Measurements from ENCODE around the gene ROPN1.

ROPN1 gene

GRCh38 chr3:123949641-123950040, 42.3 kb downstream of the ROPN1 start:
- Histone ChIP-seq H2AFZ (ENCODE audit: insufficient read depth, low read length, poor library complexity) (no peak overlapping the region), H3K27ac (ENCODE audit: low read depth, low read length) (no peak overlapping the region), H2BK12ac (ENCODE audit: low read length) (no peak overlapping the region), H3K14ac (ENCODE audit: low read length) (no peak overlapping the region), H3K23ac (ENCODE audit: low read length) (no peak overlapping the region), H4K91ac (ENCODE audit: low read depth, low read length) (no peak overlapping the region), H3K4ac (ENCODE audit: low read depth, low read length) (no peak overlapping the region), H2BK120ac (ENCODE audit: insufficient read depth, low read length, poor library complexity) (no peak overlapping the region), H3K9me3 (ENCODE audit: insufficient read depth, low read depth, low read length) (no peaks in the 10 kb centered on the region), H4K12ac (ENCODE audit: low read depth, low read length) (no peak overlapping the region), H3K18ac (ENCODE audit: low read length) (no peak overlapping the region), H3K36me3 (ENCODE audit: control insufficient read depth in 1 of 2, insufficient read depth in 2 of 2, low read length in 2 of 2) (peaks cover 5 to 23% of the 10 kb centered on the region in 2 experiments), H2AK5ac (ENCODE audit: low read length) (no peak overlapping the region), H2BK5ac (ENCODE audit: low read depth, low read length, poor library complexity) (no peak overlapping the region), H3K4me2 (ENCODE audit: low read length) (no peak overlapping the region), H3K27me3 (ENCODE audit: insufficient read depth, low read length) (no peaks in the 10 kb centered on the region), H3K79me1 (ENCODE audit: low read length) (no peaks in the 10 kb centered on the region), H4K8ac (ENCODE audit: low read depth, low read length) (no peak overlapping the region), H3K4me1 (ENCODE audit: control insufficient read depth in 1 of 2, insufficient read depth in 2 of 2, low read length in 2 of 2) (no peaks in the 10 kb centered on the region), H3K9ac (ENCODE audit: low read length) (no peak overlapping the region), H3K79me2 (ENCODE audit: control insufficient read depth, insufficient read depth, low read length, poor library complexity) (no peaks in the 10 kb centered on the region), H3K4me3 (ENCODE audit: low read depth, low read length) (no peak overlapping the region)
- peak; percentile 29 to 77 for DNase-seq
- WGBS (ENCODE audit: extremely low coverage, insufficient coverage, insufficient read length) = no CpG with 5 or more reads among the region's 2 CpGs

- Histone ChIP-seq H2BK12ac (ENCODE audit: low read length) (no peak overlapping the region), H3K4ac (ENCODE audit: low read depth, low read length) (no peak overlapping the region), H3K9me3 (ENCODE audit: insufficient read depth, low read depth, low read length) (no peaks in the 10 kb centered on the region), H3K9ac (ENCODE audit: low read length) (no peak overlapping the region), H3K23ac (ENCODE audit: low read length) (no peak overlapping the region), H3K36me3 (ENCODE audit: control insufficient read depth in 1 of 2, insufficient read depth in 2 of 2, low read length in 2 of 2) (peaks cover 5 to 28% of the 10 kb centered on the region in 2 experiments), H3K27ac (ENCODE audit: low read depth, low read length) (no peak overlapping the region), H2AFZ (ENCODE audit: insufficient read depth, low read length, poor library complexity) (no peak overlapping the region), H3K14ac (ENCODE audit: low read length) (no peak overlapping the region), H3K4me3 (ENCODE audit: low read depth, low read length) (no peak overlapping the region), H3K4me2 (ENCODE audit: low read length) (no peak overlapping the region), H2AK5ac (ENCODE audit: low read length) (no peak overlapping the region), H3K27me3 (ENCODE audit: insufficient read depth, low read length) (no peaks in the 10 kb centered on the region), H4K12ac (ENCODE audit: low read depth, low read length) (no peak overlapping the region), H3K79me1 (ENCODE audit: low read length) (no peaks in the 10 kb centered on the region), H4K8ac (ENCODE audit: low read depth, low read length) (no peak overlapping the region), H3K18ac (ENCODE audit: low read length) (no peak overlapping the region), H2BK5ac (ENCODE audit: low read depth, low read length, poor library complexity) (no peak overlapping the region), H3K4me1 (ENCODE audit: control insufficient read depth in 1 of 2, insufficient read depth in 2 of 2, low read length in 2 of 2) (no peaks in the 10 kb centered on the region), H3K79me2 (ENCODE audit: control insufficient read depth, insufficient read depth, low read length, poor library complexity) (no peaks in the 10 kb centered on the region), H4K91ac (ENCODE audit: low read depth, low read length) (no peak overlapping the region), H2BK120ac (ENCODE audit: insufficient read depth, low read length, poor library complexity) (no peak overlapping the region)
- no peak for DNase-seq
- no CpG with 5 or more reads among the region's 9 CpGs for WGBS (ENCODE audit: extremely low coverage, insufficient coverage, insufficient read length)
These were observed 43.5 kb downstream of the ROPN1 start for GRCh38 chr3:123948449-123948848.

- Histone ChIP-seq H3K79me2 (ENCODE audit: control insufficient read depth, insufficient read depth, low read length, poor library complexity) (no peaks in the 10 kb centered on the region), H2AFZ (ENCODE audit: insufficient read depth, low read length, poor library complexity) (no peak overlapping the region), H3K4me2 (ENCODE audit: low read length) (no peak overlapping the region), H3K9ac (ENCODE audit: low read length) (no peak overlapping the region), H3K9me3 (ENCODE audit: insufficient read depth, low read depth, low read length) (no peaks in the 10 kb centered on the region), H3K79me1 (ENCODE audit: low read length) (no peaks in the 10 kb centered on the region), H3K14ac (ENCODE audit: low read length) (no peak overlapping the region), H4K12ac (ENCODE audit: low read depth, low read length) (no peak overlapping the region), H3K4me3 (ENCODE audit: low read depth, low read length) (no peak overlapping the region), H2BK5ac (ENCODE audit: low read depth, low read length, poor library complexity) (no peak overlapping the region), H3K27me3 (ENCODE audit: insufficient read depth, low read length) (no peaks in the 10 kb centered on the region), H3K18ac (ENCODE audit: low read length) (no peak overlapping the region), H2BK120ac (ENCODE audit: insufficient read depth, low read length, poor library complexity) (no peak overlapping the region), H3K4ac (ENCODE audit: low read depth, low read length) (no peak overlapping the region), H3K4me1 (ENCODE audit: control insufficient read depth in 1 of 2, insufficient read depth in 2 of 2, low read length in 2 of 2) (no peaks in the 10 kb centered on the region), H2AK5ac (ENCODE audit: low read length) (no peak overlapping the region), H2BK12ac (ENCODE audit: low read length) (no peak overlapping the region), H4K8ac (ENCODE audit: low read depth, low read length) (no peak overlapping the region), H4K91ac (ENCODE audit: low read depth, low read length) (no peak overlapping the region), H3K23ac (ENCODE audit: low read length) (no peak overlapping the region), H3K36me3 (ENCODE audit: control insufficient read depth in 1 of 2, insufficient read depth in 2 of 2, low read length in 2 of 2) (peaks cover 3 to 21% of the 10 kb centered on the region in 2 experiments), H3K27ac (ENCODE audit: low read depth, low read length) (no peak overlapping the region)
- DNase-seq = no peak
These were observed 44.4 kb downstream of the ROPN1 start for GRCh38 chr3:123947482-123947881.

- Histone ChIP-seq H3K79me2 (ENCODE audit: control insufficient read depth, insufficient read depth, low read length, poor library complexity) (no peaks in the 10 kb centered on the region), H2AK5ac (ENCODE audit: low read length) (no peak overlapping the region), H2BK12ac (ENCODE audit: low read length) (no peak overlapping the region), H4K8ac (ENCODE audit: low read depth, low read length) (no peak overlapping the region), H3K79me1 (ENCODE audit: low read length) (no peaks in the 10 kb centered on the region), H3K36me3 (ENCODE audit: control insufficient read depth in 1 of 2, insufficient read depth in 2 of 2, low read length in 2 of 2) (peaks cover 0 to 8% of the 10 kb centered on the region in 2 experiments), H2AFZ (ENCODE audit: insufficient read depth, low read length, poor library complexity) (no peak overlapping the region), H3K27ac (ENCODE audit: low read depth, low read length) (no peak overlapping the region), H3K4ac (ENCODE audit: low read depth, low read length) (no peak overlapping the region), H3K27me3 (ENCODE audit: insufficient read depth, low read length) (no peaks in the 10 kb centered on the region), H2BK120ac (ENCODE audit: insufficient read depth, low read length, poor library complexity) (no peak overlapping the region), H3K23ac (ENCODE audit: low read length) (no peak overlapping the region), H2BK5ac (ENCODE audit: low read depth, low read length, poor library complexity) (no peak overlapping the region), H3K4me3 (ENCODE audit: low read depth, low read length) (no peak overlapping the region), H3K9ac (ENCODE audit: low read length) (no peak overlapping the region), H3K4me1 (ENCODE audit: control insufficient read depth in 1 of 2, insufficient read depth in 2 of 2, low read length in 2 of 2) (no peaks in the 10 kb centered on the region), H3K4me2 (ENCODE audit: low read length) (no peak overlapping the region), H4K91ac (ENCODE audit: low read depth, low read length) (no peak overlapping the region), H3K9me3 (ENCODE audit: insufficient read depth, low read depth, low read length) (no peaks in the 10 kb centered on the region), H3K14ac (ENCODE audit: low read length) (no peak overlapping the region), H4K12ac (ENCODE audit: low read depth, low read length) (no peak overlapping the region), H3K18ac (ENCODE audit: low read length) (no peak overlapping the region)
- no CpG with 5 or more reads among the region's 1 CpG for WGBS (ENCODE audit: extremely low coverage, insufficient coverage, insufficient read length)
- no peak for DNase-seq
These were observed 50.4 kb downstream of the ROPN1 start for GRCh38 chr3:123941542-123941941.
